Measurements from ENCODE around the gene AGAP1. TPM values are rescaled to one million over a fixed set of nuclear protein-coding genes. Genes with fewer than 3 reads are reported as not detected.

Gene AGAP1
- total RNA-seq, 1 donor from 2014 or later, result 47.2 TPM

- H3K9me3 Mint-ChIP-seq (ENCODE audit: low read depth), result no peaks in the 10 kb centered on the region
- no peak overlapping the region for H3K4me3 Mint-ChIP-seq (ENCODE audit: low read depth)
- peaks cover 3% of the 10 kb centered on the region for H3K36me3 Mint-ChIP-seq (ENCODE audit: insufficient read depth)
- TF ChIP-seq CTCF (IDR thresholded peaks at IDR 0.05; ENCODE audit: unreplicated experiment), result no peak
- H3K27ac Mint-ChIP-seq, result no peak overlapping the region
- no peaks in the 10 kb centered on the region for H3K4me1 Mint-ChIP-seq (ENCODE audit: low read depth)
- no peaks in the 10 kb centered on the region for H3K27me3 Mint-ChIP-seq
- DNase-seq (ENCODE audit: low spot score, unreplicated experiment), result no peak
These were observed 286.6 kb downstream of the AGAP1 start for GRCh38 chr2:235780401-235780800.

GRCh38 chr2:235781775-235782174 is 287.9 kb downstream of the AGAP1 start:
- no peak for DNase-seq (ENCODE audit: low spot score, unreplicated experiment)
- Mint-ChIP-seq H3K27ac (no peak overlapping the region), H3K4me3 (ENCODE audit: low read depth) (no peak overlapping the region), H3K4me1 (ENCODE audit: low read depth) (no peaks in the 10 kb centered on the region), H3K9me3 (ENCODE audit: low read depth) (no peaks in the 10 kb centered on the region), H3K36me3 (ENCODE audit: insufficient read depth) (peaks cover 3% of the 10 kb centered on the region), H3K27me3 (no peaks in the 10 kb centered on the region)
- no peak for TF ChIP-seq CTCF (IDR thresholded peaks at IDR 0.05; ENCODE audit: unreplicated experiment)

GRCh38 chr2:235784788-235785187 is 290.9 kb downstream of the AGAP1 start:
- H3K27me3 Mint-ChIP-seq, result no peaks in the 10 kb centered on the region
- no peak overlapping the region for H3K27ac Mint-ChIP-seq
- H3K36me3 Mint-ChIP-seq (ENCODE audit: insufficient read depth), result peaks cover 10% of the 10 kb centered on the region
- TF ChIP-seq CTCF (IDR thresholded peaks at IDR 0.05; ENCODE audit: unreplicated experiment), result no peak
- no peaks in the 10 kb centered on the region for H3K9me3 Mint-ChIP-seq (ENCODE audit: low read depth)
- no peaks in the 10 kb centered on the region for H3K4me1 Mint-ChIP-seq (ENCODE audit: low read depth)
- no peak for DNase-seq (ENCODE audit: low spot score, unreplicated experiment)
- no peak overlapping the region for H3K4me3 Mint-ChIP-seq (ENCODE audit: low read depth)

- TF ChIP-seq CTCF (IDR thresholded peaks at IDR 0.05; ENCODE audit: unreplicated experiment), result no peak
- DNase-seq (ENCODE audit: low spot score, unreplicated experiment), result no peak
- H3K27me3 Mint-ChIP-seq, result no peaks in the 10 kb centered on the region
- no peaks in the 10 kb centered on the region for H3K9me3 Mint-ChIP-seq (ENCODE audit: low read depth)
- H3K4me1 Mint-ChIP-seq (ENCODE audit: low read depth), result no peaks in the 10 kb centered on the region
- no peak overlapping the region for H3K4me3 Mint-ChIP-seq (ENCODE audit: low read depth)
- no peak overlapping the region for H3K27ac Mint-ChIP-seq
- H3K36me3 Mint-ChIP-seq (ENCODE audit: insufficient read depth), result peaks cover 8% of the 10 kb centered on the region
These were observed 295.7 kb downstream of the AGAP1 start for GRCh38 chr2:235789552-235789951.

GRCh38 chr2:235793163-235793752 is 299.4 kb downstream of the AGAP1 start:
- TF ChIP-seq CTCF (IDR thresholded peaks at IDR 0.05; ENCODE audit: unreplicated experiment), result peak; percentile 65
- H3K27me3 Mint-ChIP-seq, result no peaks in the 10 kb centered on the region
- no peak overlapping the region for H3K4me3 Mint-ChIP-seq (ENCODE audit: low read depth)
- H3K9me3 Mint-ChIP-seq (ENCODE audit: low read depth), result no peaks in the 10 kb centered on the region
- H3K36me3 Mint-ChIP-seq (ENCODE audit: insufficient read depth), result peaks cover 2% of the 10 kb centered on the region
- no peak overlapping the region for H3K27ac Mint-ChIP-seq
- no peaks in the 10 kb centered on the region for H3K4me1 Mint-ChIP-seq (ENCODE audit: low read depth)
- no peak for DNase-seq (ENCODE audit: low spot score, unreplicated experiment)

Measured in progenitor cell of endocrine pancreas (in vitro differentiated cells).